DMS 273 (cell line): Measurements from ENCODE around the gene PLAGL1.
A peak's percentile ranks its signal among the peaks of the same experiment; 100 is the strongest.
"Not testable (repeated sequence)": the region's sequence is repeated elsewhere in the genome, so short reads cannot be mapped to it uniquely, and the experiment has no call there.

Experiments used
- DNase-seq: peaks from one replicate; lab custom pipeline; 2025; ENCODE audit not compliant: unreplicated experiment; lab: John Stamatoyannopoulos, UW

The PLAGL1 gene

GRCh38 chr6:144012534-144012933 is 4.5 kb upstream of the PLAGL1 start:
- DNase-seq, result no peak

- DNase-seq, result not testable (repeated sequence)
These were observed 1.6 kb upstream of the PLAGL1 start for GRCh38 chr6:144009628-144010027.

GRCh38 chr6:144008846-144009245 is 787 bp upstream of the PLAGL1 start:
- peak; percentile 24 for DNase-seq

GRCh38 chr6:144007478-144008119 is 460 bp downstream of the PLAGL1 start:
- DNase-seq, result peak; percentile 54

GRCh38 chr6:144006736-144007477 is 1.2 kb downstream of the PLAGL1 start:
- DNase-seq, result peak; percentile 52

- DNase-seq, result no peak
These were observed 8.7 kb downstream of the PLAGL1 start for GRCh38 chr6:143999406-143999805.

GRCh38 chr6:143998686-143999085 is 9.4 kb downstream of the PLAGL1 start:
- no peak for DNase-seq

- DNase-seq, result no peak
These were observed 14.0 kb downstream of the PLAGL1 start for GRCh38 chr6:143993965-143994646.

- no peak for DNase-seq
These were observed 15.8 kb downstream of the PLAGL1 start for GRCh38 chr6:143992285-143992684.

- DNase-seq, result no peak
These were observed 21.5 kb downstream of the PLAGL1 start for GRCh38 chr6:143986463-143987065.

- DNase-seq, result no peak
These were observed 23.4 kb downstream of the PLAGL1 start for GRCh38 chr6:143984666-143985065.

- DNase-seq, result no peak
These were observed 25.1 kb downstream of the PLAGL1 start for GRCh38 chr6:143982968-143983367.

- DNase-seq, result no peak
These were observed 27.1 kb downstream of the PLAGL1 start for GRCh38 chr6:143980921-143981320.

GRCh38 chr6:143976806-143977349 is 31.2 kb downstream of the PLAGL1 start:
- DNase-seq, result no peak

GRCh38 chr6:143974089-143974488 is 34.0 kb downstream of the PLAGL1 start:
- DNase-seq, result no peak

- DNase-seq, result no peak
These were observed 34.7 kb downstream of the PLAGL1 start for GRCh38 chr6:143973097-143973966.

- DNase-seq, result no peak
These were observed 36.4 kb downstream of the PLAGL1 start for GRCh38 chr6:143971482-143972205.

- no peak for DNase-seq
These were observed 37.4 kb downstream of the PLAGL1 start for GRCh38 chr6:143970456-143971218.

- no peak for DNase-seq
These were observed 39.0 kb downstream of the PLAGL1 start for GRCh38 chr6:143969077-143969476.
